ENCODE data around the gene FBXO21.
"Not testable (repeated sequence)": the region's sequence is repeated elsewhere in the genome, so short reads cannot be mapped to it uniquely, and the experiment has no call there.

The FBXO21 gene

GRCh38 chr12:117190210-117190781 is at the start of gene FBXO21:
Gene FBXO21, minus strand, starts transcription at chr12:117190470. Its CDS starts 14 bp downstream, at chr12:117190456.
- peak; percentile 27 for DNase-seq

DNA sequence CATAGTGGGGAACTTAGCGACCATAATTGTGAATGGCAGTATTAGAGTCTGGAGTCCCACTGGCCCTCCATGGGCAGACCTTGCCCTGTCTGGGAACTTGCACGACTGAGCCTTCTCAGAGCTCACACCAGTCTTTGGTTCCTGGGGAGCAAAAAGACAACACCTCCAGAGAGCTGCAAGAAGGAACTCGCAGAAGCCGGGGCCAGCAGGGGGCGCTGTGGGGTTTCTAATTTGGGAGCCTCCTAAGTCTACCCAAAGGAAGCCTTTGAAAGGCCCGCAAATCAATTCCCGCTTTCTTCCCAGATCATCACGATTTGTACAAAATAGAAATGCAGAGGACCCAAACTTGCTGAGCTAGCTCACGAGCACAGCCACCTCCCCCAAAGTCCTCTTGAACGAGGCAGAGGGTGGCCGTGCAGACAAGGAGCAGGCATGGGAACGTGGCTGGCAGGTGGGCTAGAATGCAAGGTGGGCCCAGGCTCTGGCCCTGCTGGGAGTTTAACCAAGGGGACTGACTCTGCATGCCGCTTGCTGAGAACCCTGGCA is 46.3 kb upstream of the FBXO21 start:
- no peak for DNase-seq

DNA sequence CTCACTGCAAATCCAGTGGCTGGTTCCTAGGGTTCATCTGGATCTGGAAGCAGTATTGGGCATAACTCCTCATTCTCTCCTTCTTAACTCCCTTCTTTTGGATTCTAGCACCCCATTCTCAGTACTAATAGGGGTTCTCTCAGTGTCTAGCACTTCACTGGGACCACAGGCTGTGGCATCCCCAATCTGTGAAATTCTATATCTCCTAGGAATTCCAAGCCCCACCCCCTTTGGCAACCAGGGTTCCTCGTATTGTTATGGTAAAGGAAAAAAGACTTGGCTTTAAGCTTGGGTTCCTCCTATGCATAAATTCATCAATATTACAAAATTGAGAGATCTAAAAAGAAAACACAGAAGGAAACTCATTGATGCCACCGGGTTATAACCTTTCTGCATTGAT is 45.0 kb upstream of the FBXO21 start:
- no peak for DNase-seq

- DNase-seq, result no peak
These were observed 44.2 kb upstream of the FBXO21 start for GRCh38 chr12:117234441-117234840.

GRCh38 chr12:117231750-117232149 is 41.5 kb upstream of the FBXO21 start:
- no peak for DNase-seq

DNA sequence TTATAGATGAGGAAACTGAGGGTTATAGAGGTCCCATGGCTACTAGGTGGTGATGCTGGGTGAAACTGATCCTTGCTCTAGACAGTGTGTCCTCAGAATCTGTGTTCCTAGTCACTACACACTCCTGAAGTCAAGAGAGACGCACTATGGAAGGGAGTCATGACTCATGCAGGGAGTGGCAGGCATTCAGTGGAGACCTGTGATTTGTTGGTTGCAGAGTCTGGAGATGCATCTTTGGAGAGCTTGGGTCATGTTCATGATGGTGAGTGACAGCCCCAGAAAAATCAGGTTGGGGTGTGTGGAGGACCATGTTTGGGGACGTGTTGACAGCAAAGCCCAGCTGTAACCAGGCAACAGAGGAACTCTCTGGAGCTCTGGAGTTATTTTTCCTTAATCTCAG is 38.0 kb upstream of the FBXO21 start:
- no peak for DNase-seq

DNA sequence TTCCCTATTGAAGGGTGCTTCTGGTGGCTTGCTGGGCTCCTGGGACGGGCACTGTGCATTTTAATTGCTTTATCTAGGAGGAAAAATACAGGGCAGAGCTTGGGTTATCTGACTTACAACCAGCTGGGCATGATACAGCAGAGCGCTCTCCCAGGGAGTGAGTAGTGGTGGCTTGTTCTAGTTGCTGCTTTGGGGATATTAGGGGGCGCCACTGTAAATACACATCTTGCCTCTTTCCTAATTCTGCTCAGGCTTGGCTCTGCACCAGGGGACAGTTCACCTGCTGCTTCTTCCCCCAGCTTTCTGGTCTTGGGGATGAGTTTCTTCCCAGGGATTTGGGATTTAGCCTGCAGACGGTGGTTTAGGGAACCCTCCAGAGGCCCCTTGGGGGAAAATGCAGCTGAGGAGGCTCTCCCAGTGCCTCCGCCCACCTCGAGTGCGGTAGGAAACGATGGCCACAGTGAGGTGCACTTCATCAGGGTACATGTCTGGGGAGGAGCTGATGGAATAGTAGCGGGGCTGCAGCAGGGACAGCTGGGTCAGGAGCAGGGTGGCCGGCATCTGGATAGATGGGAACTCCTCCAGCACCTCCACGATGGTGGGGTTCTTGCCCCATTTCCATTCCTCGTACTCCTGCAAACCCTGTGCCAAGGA is 36.9 kb upstream of the FBXO21 start:
- no peak for DNase-seq

DNA sequence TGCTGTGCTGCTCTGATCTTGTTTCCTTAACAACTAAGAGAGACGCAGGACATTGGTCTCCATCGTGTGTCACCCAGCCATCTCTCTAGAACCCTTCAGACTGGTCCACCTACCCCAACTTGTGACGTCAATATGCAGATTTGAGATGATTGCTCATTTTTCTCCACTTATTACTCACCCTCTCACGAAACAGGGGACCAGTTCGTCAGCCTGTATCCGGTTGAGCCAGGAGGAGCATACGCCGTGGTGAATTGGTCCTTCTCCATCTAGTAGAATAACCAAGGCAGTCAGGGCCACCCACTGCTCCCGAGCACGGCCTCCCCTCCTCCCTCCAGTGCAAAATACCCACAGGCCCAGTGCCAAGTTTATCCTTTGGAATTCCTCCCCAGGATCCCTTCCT is 36.2 kb upstream of the FBXO21 start:
- no peak for DNase-seq

DNA sequence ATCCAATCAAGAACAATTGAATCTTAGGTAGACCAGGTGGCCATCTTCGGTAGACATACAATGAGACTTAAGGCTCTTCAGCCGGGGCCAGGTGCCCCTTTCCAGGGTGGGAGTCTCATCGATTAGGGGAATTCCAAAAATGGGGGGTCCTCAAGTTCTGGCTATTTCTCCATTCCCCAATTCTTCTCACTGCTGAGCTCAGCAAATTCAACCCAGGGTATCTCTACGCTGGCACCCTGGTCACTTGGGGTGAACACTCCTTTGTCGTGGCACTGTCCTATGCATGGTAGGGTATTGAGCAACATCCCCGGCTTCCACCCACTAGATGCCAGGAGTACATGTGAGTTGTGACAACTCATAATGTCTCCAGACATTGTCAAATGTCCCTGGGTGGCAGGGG is 34.9 kb upstream of the FBXO21 start:
- DNase-seq, result no peak

DNA sequence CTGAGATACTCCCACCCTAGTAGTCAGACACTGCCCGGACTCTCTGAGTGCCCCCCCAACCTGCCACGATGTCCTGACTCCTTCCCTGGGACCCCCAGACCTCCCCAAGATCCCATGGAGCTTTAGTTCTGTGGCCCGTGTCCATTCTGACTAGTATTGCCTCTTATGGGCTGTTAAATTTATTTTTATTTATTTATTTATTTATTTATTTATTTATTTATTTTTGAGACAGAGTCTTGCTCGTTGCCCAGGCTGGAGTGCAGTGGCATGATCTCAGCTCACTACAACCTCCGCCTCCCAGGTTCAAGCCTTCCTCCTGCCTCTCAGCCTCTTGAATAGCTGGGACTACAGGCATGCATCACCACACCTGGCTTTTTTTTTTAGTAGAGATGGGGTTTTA is 30.7 kb upstream of the FBXO21 start:
- DNase-seq, result not testable (repeated sequence)

DNA sequence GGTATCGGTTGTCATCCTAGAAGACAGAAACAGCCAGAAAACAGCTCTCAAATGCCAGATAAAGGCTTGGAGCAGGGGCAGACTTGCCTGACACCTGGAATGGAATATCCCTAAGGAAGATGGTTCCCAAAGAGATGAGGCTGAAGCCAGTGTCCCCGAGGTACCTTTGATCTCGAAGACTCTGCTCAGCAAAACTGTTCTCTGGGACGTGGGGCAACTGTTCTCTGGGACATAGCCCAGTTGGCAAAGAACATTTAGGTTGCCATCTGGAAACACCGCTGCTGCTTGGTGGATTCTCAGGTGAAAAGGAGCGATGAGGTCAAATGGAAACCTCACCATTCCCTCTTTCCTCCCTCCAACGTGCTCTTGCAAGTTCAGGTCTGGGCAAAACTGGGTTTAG is 27.9 kb upstream of the FBXO21 start:
- no peak for DNase-seq

- DNase-seq, result no peak
These were observed 26.4 kb upstream of the FBXO21 start for GRCh38 chr12:117216686-117217085.

DNA sequence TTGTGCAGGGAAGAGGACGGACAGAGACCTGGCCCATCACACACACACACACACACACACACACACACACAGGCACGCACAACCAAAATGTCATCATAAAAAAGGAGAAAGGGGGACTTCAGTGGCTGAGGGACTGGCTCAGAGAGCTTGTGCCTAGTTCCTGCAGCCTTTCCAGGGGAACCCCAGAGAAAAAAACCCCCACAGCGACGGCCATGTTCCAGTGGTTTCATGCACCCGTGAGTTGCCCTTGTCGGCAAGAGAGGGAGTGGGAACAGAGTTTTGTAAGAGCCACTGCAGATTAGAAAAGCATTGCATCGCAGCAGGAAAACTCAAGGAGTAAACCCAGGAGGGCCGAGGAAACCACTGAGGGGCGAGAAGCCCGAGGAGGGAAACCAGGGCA is 24.5 kb upstream of the FBXO21 start:
- no peak for DNase-seq

- no peak for DNase-seq
These were observed 23.1 kb upstream of the FBXO21 start for GRCh38 chr12:117213295-117213808.

DNA sequence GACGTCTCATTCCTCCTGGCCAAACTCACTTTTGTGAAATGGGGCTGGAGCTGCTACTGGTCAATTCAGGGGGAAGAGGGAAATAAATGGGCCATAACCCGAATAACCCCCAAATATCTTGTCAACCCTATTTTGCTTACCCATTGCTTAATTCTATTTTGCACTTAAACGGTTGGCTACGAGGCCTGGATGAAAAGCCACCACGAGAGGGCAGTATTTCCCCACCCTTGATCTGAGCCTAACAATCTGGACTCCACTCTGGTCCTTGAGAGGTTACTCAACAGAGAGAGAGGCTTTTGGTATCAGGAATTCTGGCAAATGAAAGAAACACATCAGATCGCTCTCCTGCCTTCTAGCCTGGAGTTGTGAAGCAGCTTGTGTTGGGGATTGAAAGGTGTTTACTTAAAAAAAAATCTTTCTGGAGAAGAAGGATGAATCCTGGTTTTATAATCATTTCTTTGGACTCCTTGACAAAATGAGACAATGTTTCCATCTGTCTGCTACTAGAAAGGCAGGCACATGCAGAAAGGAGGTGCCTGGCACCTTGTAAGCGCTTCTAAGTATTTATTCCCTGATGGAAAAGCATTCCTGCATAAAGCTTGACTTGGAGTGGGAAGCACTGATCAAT is 22.4 kb upstream of the FBXO21 start:
- no peak for DNase-seq

DNA sequence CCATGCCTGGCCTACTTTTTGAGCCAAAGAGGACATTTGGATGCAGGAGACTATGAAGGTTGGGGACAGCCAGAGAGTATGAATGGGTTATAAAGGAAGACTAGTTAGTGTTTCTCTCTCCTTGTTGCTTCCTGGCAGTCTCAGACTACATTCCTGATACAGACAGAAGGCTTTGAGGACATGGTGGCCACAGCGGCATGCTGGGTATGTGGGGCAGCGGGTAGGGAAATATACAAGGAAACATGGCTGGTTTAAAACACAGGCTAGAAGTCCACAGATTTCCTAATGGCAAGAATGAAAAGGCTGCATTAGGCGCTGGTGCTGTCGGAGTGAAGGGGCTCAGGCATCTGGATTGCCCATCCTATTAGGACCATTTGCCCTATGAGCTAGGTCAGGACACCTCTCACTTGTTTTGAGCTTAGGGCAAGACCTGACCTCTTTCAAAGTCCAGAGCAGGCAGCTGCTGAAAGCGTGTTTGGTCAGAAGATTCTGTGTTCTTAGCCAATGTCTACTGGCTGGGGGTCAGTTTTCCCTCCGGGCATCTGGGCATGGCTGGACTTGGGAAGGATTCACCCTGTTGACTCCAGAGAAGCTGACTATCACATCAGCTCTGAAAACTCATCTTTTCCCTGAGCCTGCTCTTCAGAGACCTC is 20.1 kb upstream of the FBXO21 start:
- DNase-seq, result no peak

DNA sequence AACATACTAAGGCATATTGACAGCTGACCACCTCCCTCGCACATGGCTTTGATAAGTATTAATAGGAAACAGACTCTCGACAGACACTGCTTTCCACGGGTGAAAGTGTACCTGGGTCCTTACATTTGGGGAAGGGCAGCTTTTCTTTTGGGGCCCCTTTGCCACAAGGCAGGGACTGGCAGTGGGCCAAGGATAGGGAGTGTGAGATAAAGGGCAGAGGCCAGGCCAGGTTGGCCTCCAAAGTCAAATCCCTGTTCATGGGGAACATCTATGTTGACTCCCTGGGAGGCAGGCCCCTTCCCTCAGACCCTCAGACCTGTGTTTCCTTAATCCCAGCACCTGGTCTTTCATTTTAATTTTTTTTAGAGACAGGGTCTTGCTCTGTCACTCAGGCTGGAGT is 19.4 kb upstream of the FBXO21 start:
- no peak for DNase-seq

DNA sequence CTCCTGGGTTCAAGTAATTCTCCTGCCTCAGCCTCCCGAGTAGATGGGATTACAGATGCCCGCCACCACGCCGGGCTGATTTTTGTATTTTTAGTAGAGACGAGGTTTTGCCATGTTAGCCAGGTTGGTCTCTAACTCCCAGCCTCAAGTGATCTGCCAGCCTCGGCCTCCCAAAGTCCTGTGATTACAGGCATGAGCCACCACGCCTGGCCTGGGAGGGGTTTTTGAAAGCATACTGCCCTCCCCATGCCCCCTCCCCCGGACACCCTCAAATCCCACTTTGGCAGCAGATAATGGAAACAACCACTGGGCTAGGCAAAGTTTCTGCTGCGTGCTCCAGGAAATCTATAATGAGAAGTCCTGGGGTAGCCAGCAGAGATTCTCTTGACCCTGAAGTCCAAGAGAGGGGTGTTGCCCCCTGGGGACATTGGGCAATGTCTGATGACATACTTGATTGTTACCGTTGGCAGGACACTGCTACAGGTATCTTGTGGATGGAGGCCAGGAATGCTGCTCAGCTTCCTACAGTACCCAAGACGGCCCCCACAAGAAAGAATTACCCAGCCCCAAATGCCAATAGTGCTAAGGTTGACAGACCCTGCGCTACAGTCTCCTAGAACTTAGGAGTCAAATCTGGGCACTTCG is 18.7 kb upstream of the FBXO21 start:
- no peak for DNase-seq

DNA sequence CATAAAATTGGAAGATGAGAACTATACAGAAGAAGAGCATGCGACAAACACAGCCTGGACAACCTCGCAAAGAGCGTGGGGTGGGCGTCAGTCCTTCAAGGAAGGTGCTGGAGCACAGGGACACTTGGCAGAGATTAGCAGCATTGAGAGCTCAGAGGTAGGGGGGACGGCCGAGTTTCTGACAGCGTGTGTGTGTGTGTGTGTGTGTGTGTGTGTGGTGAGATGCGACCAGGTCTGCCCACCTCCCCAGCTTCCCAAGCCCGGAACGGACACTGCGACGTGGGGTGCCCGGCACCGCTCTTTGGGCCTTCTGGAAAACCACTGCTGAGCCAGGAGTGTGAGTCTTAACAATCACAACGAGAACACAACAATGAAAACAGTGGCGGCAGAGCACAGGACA is 17.9 kb upstream of the FBXO21 start:
- DNase-seq, result no peak

- no peak for DNase-seq
These were observed 17.4 kb upstream of the FBXO21 start for GRCh38 chr12:117207675-117208074.

DNA sequence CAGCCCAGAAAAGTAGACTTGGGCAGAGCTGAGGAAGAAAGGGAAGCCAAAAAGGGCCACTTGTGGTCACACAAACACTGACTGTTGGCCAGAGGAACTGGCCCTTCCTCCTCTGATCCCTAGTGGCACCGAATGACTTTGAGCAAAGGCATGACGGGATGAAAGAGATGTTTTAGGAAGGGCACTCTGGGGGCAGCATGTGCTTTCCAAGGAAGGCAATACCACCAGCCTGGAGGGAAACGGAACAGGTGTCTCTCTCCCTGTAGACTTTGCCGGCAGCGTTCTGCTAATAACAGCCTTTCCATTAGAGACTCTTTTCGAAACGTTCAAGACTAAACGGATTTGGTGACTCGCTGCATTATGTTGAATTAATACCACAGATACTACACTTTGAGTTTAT is 12.3 kb upstream of the FBXO21 start:
- DNase-seq, result no peak

- no peak for DNase-seq
These were observed 11.8 kb upstream of the FBXO21 start for GRCh38 chr12:117202033-117202432.
